ENCODE results near the gene TNNI3. TPM values are rescaled to one million over a fixed set of nuclear protein-coding genes. Genes with fewer than 3 reads are reported as not detected.

TNNI3 gene
- total and polyA plus RNA-seq, 9 of the 15 experiments (the other 6 are each of a cell fraction or from before 2014, with no cell fraction given) = 4.7 to 158 (median 42.0) TPM

DNA sequence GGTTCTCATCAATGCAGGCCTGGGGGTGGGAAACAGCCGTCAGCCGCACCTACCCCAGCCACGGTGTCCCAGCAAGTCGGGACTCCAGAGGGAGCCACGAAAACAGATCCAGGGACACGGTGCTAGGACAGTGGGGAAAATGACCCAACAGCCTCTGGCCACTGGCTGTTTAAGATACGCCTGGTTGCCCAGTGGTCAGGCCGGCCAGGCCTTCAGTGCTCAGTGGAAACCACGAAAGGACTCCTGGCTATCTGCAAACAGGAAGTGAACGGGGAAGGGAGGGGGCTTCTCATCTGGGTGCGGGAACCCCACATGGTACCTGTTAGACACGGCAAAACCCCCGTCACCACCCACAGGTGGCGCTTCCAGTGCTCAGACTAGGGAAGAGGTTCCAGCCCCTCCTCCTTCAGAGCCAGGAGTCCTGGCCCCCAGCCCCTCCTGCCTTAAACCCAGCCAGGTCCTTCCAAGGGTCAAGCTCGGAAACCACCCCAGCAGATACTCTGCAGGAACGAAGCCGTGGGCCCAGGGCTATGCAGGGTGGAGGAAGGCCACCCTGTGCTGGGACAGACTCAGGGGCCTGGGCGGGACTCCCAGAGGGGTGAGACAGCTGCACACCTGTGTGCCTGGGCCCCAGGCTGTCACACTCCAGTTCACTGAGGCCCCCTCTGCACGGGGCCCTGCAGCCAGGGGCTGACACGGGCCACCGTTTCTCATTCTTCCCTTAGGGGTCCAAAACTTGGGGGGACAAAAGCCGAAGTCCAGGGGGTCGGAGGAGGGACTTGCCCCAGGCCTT lies 44.6 kb downstream of the TNNI3 start (continued):
- TF ChIP-seq SNRNP70 (optimal IDR thresholded peaks at IDR 0.05; ENCODE audit: low read depth, low read length) = no peak
- TF ChIP-seq ZNF79 (CRISPR knock-in tag; IDR thresholded peaks at IDR 0.05; ENCODE audit: low read depth) = no peak
- no peak for TF ChIP-seq ZNF586 (CRISPR knock-in tag; conservative IDR thresholded peaks at IDR 0.05)
- TF ChIP-seq MEF2D (tag; conservative IDR thresholded peaks at IDR 0.05; ENCODE audit: low read depth) = no peak
- no peak for TF ChIP-seq PTBP1 (IDR thresholded peaks at IDR 0.05; ENCODE audit: low read depth, low read length)
- TF ChIP-seq SPI1 (IDR thresholded peaks at IDR 0.05; ENCODE audit: borderline replicate concordance, low read depth, low read length) = peak; percentile 80
- no peak for TF ChIP-seq CCNT2 (IDR thresholded peaks at IDR 0.05; ENCODE audit: borderline replicate concordance, extremely low read depth, insufficient read length, low read depth, low read length)
- no peak for TF ChIP-seq KDM4B (IDR thresholded peaks at IDR 0.05; ENCODE audit: borderline replicate concordance in 2 of 2, low read depth in 1 of 2)
- TF ChIP-seq IRF9 (tag; IDR thresholded peaks at IDR 0.05) = no peak
- TF ChIP-seq ZFP1 (CRISPR knock-in tag; IDR thresholded peaks at IDR 0.05) = no peak
- TF ChIP-seq ETS2 (tag; IDR thresholded peaks at IDR 0.05; ENCODE audit: borderline replicate concordance, poor library complexity, severe bottlenecking) = no peak
- no peak for TF ChIP-seq TBL1XR1 (IDR thresholded peaks at IDR 0.05; ENCODE audit: low read length in 2 of 2)
- TF ChIP-seq BACH1 (tag; IDR thresholded peaks at IDR 0.05) = no peak
- TF ChIP-seq SMAD3 (CRISPR knock-in tag; conservative IDR thresholded peaks at IDR 0.05) = no peak
- TF ChIP-seq JUN (IDR thresholded peaks at IDR 0.05; ENCODE audit: borderline replicate concordance, low read depth, low read length) = no peak
- no peak for TF ChIP-seq JUN (CRISPR knock-in tag; IDR thresholded peaks at IDR 0.05; ENCODE audit: borderline replicate concordance)
- no peak for TF ChIP-seq RBBP5 (IDR thresholded peaks at IDR 0.05; ENCODE audit: borderline replicate concordance, insufficient read depth, low read length, poor library complexity, severe bottlenecking)
- peak; percentile 60 for TF ChIP-seq MAX (CRISPR knock-in tag; IDR thresholded peaks at IDR 0.05)
- no peak for TF ChIP-seq ZNF384 (IDR thresholded peaks at IDR 0.05; ENCODE audit: low read depth, low read length)
